ENCODE data around the gene C9orf85. TPM values are rescaled to one million over a fixed set of nuclear protein-coding genes. Genes with fewer than 3 reads are reported as not detected.

C9orf85 gene
- total RNA-seq, 4 donors from 2014 or later = 11.3 to 40.4 (median 21.9) TPM

DNA sequence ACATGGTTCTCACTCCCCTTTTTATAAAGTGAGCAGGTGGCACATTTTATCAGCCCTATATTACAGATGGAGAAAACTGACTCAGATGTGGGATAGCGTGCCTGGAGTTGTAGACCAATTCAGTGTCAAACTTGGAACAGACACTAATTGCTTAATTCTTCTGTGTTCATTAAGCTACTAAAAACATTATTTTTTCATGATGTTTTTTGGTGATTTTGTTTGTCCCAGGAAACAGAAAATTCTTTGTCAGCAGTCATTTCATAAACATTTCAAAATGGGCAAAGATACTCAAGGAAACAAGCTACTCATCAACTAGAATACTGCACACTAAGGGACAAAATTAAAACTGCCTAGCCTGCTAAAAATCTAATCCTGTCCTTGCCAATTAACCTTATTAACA lies 2.6 kb upstream of the C9orf85 start:
- no peak for TF ChIP-seq CTCF (IDR thresholded peaks at IDR 0.05)
- TF ChIP-seq POLR2A (IDR thresholded peaks at IDR 0.05) = no peak
- Histone ChIP-seq H3K9me3 (no peaks in the 10 kb centered on the region), H3K27me3 (no peaks in the 10 kb centered on the region), H3K36me3 (peaks cover 0 to 6% (median 0%) of the 10 kb centered on the region in 3 donors), H3K4me1 (peaks cover 0 to 28% (median 6%) of the 10 kb centered on the region in 4 donors), H3K27ac (no peak overlapping the region), H3K4me3 (peak overlapping the region in 2 of 4 donors; percentile 77 to 98)
- DNase-seq = no peak

GRCh38 chr9:71909887-71910649 lies 1.4 kb upstream of the C9orf85 start:
- Histone ChIP-seq H3K4me1 (peaks cover 0 to 28% (median 6%) of the 10 kb centered on the region in 4 donors), H3K27ac (peak overlapping the region; percentile 78 to 96 (median 96)), H3K27me3 (no peaks in the 10 kb centered on the region), H3K4me3 (peak overlapping the region; percentile 77 to 98 (median 95)), H3K36me3 (peaks cover 0 to 6% (median 0%) of the 10 kb centered on the region in 3 donors), H3K9me3 (no peaks in the 10 kb centered on the region)
- DNase-seq = peak; percentile 34 to 80 (median 74)
- no peak for TF ChIP-seq POLR2A (IDR thresholded peaks at IDR 0.05)
- TF ChIP-seq CTCF (IDR thresholded peaks at IDR 0.05) = no peak

DNA sequence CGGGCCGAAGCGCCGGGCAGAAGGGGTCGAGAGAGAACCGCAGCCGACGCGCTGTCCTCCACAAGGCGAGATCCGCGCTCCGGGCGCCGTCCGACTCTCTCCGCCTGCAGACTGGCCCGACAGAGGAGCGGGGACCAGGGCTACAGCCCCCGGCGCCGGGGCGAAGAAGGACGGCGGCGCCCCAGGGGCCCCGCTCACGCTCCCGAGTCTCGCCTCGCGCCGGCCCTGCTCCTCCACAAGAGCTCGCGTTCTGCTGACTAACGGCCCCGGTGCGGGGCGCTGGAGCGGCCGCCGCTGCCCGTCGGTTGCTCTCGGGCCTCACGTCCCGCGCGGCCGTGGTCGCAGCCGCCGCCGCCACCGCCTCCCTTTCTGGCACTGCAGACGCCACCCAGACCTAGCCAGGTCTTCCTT lies 784 bp upstream of the C9orf85 start:
- H3K4me3 ChIP-seq = peak overlapping the region; percentile 77 to 98 (median 95)
- H3K36me3 ChIP-seq = peaks cover 0 to 6% (median 0%) of the 10 kb centered on the region in 3 donors
- peaks cover 0 to 28% (median 6%) of the 10 kb centered on the region in 4 donors for H3K4me1 ChIP-seq
- H3K27me3 ChIP-seq = no peaks in the 10 kb centered on the region
- no peaks in the 10 kb centered on the region for H3K9me3 ChIP-seq
- peak overlapping the region; percentile 78 to 96 (median 96) for H3K27ac ChIP-seq
- DNase-seq = no peak
- TF ChIP-seq POLR2A (IDR thresholded peaks at IDR 0.05) = no peak
- no peak for TF ChIP-seq CTCF (IDR thresholded peaks at IDR 0.05)

- Histone ChIP-seq H3K9me3 (no peaks in the 10 kb centered on the region), H3K4me3 (peak overlapping the region; percentile 77 to 98 (median 95)), H3K27me3 (no peaks in the 10 kb centered on the region), H3K4me1 (peaks cover 0 to 28% (median 6%) of the 10 kb centered on the region in 4 donors), H3K36me3 (no peaks in the 10 kb centered on the region), H3K27ac (peak overlapping the region; percentile 79 to 96 (median 96))
- DNase-seq = no peak
- no peak for TF ChIP-seq POLR2A (IDR thresholded peaks at IDR 0.05)
- TF ChIP-seq CTCF (IDR thresholded peaks at IDR 0.05) = no peak
Measured at GRCh38 chr9:71911908-71912335, 483 bp downstream of the C9orf85 start.

- Histone ChIP-seq H3K4me3 (no peak overlapping the region), H3K36me3 (peaks cover 0 to 3% (median 0%) of the 10 kb centered on the region in 3 donors), H3K27me3 (no peaks in the 10 kb centered on the region), H3K27ac (no peak overlapping the region), H3K4me1 (peaks cover 0 to 15% (median 3%) of the 10 kb centered on the region in 4 donors), H3K9me3 (no peaks in the 10 kb centered on the region)
- TF ChIP-seq CTCF (IDR thresholded peaks at IDR 0.05) (no peak), POLR2A (IDR thresholded peaks at IDR 0.05) (no peak)
- DNase-seq = no peak
Measured at GRCh38 chr9:71915495-71915894, 4.1 kb downstream of the C9orf85 start.
